DMS53 (cell line): ENCODE data around the gene GUF1.
"Not testable (repeated sequence)": the region's sequence is repeated elsewhere in the genome, so short reads cannot be mapped to it uniquely, and the experiment has no call there.

Experiments used
- DNase-seq: peaks from one replicate; lab custom pipeline; 2025; lab: John Stamatoyannopoulos, UW

Gene GUF1

DNA sequence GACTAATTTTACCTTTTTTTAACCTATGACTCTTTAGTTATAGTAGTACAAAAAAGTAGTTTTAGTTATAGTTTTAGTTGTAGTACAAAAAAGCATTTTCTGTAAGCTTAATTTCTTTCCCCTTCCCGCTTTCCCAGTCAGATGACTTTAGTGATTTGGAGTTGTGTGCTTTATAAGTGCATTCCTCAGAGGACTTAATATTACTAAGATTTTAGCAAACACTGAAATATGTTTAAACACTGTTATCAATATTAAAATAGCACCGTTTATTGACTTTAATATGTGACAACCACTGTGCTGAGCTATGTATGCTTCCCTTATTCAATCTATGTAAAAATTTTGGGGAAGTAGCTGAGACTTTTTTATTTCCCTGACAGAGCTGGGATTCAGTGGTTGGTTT is 22.8 kb downstream of the GUF1 start:
- no peak for DNase-seq

GRCh38 chr4:44704673-44705072 is 26.5 kb downstream of the GUF1 start:
- DNase-seq = no peak

GRCh38 chr4:44713125-44713524 is 34.9 kb downstream of the GUF1 start:
- no peak for DNase-seq

DNA sequence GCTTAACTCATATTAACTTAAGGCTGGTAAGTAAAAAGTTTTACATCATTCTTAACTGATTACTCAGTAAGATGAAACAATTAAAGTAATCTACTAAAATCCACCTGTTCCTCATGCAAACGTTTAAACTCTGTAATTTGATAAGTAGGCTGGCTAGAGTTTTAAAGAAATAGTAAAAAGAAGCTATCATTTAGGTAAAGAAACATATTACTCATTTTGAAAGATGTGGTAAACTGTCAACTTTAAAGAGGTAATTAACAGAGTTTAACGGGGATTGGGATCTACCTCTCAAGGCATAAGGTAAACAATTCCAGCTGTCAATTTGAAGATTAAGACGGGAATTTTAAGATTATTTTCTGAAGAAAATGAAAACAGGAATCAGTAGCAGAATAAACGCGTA is 38.4 kb downstream of the GUF1 start:
- DNase-seq = no peak

DNA sequence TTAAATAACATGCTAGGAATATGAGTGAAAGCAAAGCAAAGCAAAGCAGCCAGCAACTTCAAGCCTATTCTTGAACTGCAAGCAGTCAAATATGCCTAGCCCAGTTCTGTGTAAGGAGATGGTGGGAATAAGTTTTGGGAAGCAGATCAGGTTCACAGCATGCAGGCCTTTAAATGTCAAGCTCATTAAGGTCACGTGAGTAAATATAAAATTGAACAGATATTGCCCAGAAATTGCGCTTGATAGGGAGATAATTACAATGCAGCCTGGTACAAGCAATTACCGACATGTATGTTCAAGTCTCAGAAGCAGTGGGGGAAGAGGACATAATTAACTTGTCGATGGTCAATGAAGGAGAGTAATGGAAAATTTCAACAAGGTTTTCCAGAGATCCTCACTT is 42.2 kb downstream of the GUF1 start:
- no peak for DNase-seq

DNA sequence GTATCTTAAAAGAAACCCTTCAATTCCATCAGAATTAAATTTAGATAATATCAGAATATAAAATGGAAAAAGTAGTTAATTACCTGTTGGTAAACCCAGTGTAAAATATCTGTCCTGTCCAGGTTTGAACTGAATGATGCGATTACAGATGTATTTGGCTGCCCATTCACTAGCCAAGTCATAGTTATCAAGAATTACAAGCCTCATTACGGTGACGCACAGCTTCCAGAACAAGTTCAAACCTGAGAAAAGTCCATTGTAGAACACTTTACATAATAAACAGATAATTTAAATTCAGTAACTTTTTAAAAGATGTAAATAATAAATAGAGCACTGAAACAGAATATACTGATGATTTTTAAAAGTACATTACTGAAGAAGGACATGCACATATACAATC is 43.8 kb downstream of the GUF1 start:
- DNase-seq = no peak

GRCh38 chr4:44725166-44725565 is 46.9 kb downstream of the GUF1 start:
- no peak for DNase-seq

DNA sequence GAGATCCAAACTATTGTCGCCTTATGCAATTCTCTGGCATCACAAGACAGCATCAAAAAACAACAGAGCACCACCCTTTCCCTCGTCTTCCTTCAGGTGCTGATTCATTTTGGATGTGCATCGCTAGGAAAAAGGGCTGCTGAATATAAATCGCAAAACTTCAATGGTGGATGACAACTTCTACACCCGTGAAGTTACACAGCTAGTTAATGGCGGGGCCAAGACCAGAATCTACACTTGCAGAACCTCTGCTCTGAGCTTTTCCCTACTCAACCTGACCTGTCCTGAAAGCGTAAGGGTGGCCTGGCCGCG is 47.5 kb downstream of the GUF1 start:
- DNase-seq = no peak

- peak; percentile 97 for DNase-seq
Measured at GRCh38 chr4:44726038-44726871, 48.0 kb downstream of the GUF1 start, which contains the start of gene GNPDA2. Gene GNPDA2 (minus strand): TSS chr4:44726556. CDS start chr4:44722207, 4,349 bp downstream.

DNA sequence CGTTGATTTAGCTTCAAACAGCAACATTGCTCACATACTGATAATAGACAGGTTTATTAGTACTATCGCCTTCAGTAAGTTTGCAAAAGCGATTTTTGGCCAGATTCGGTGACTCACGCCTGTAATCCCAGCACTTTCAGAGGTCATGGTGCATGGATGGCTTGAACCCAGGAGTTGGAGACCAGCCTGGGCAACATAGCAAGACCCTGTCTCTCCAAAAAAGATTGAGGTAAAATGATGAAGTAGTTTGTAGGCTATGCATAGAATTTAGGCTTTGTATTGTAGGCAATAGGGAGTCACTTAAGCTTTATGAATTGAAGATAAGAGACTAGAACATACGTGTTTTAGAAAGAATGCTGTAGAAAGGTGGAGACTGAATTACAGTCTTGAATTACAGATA is 49.3 kb downstream of the GUF1 start:
- DNase-seq = no peak

GRCh38 chr4:44728694-44729093 is 50.5 kb downstream of the GUF1 start:
- not testable (repeated sequence) for DNase-seq

GRCh38 chr4:44736900-44737299 is 58.7 kb downstream of the GUF1 start:
- DNase-seq = no peak

DNA sequence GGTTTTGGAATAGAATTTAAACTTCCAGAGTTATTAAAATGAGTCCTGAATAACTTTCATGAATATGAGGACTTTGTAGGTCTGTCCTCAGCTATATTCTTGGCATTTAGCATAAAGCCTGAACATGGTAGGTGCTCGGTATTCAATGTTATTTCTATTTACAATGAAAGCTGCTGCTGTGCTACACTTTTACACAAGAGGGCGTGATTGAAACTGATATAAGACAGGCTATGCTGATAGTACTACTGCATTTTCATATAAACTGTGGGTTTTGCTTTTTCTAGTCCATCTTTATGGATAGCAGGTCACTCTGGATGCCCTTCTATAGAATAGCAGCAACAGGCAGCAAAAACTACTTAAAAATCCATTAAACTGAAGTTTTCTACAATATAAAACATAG is 60.4 kb downstream of the GUF1 start:
- DNase-seq = peak; percentile 62

- DNase-seq = no peak
Measured at GRCh38 chr4:44740201-44740600, 62.0 kb downstream of the GUF1 start.
